Keratinocyte (primary cell): ENCODE results near the gene TMED5. TPM values are rescaled to one million over a fixed set of nuclear protein-coding genes. Genes with fewer than 3 reads are reported as not detected.

Experiments
- DNase-seq: peaks from one replicate; pipeline ENCODE4 v3.0.0-alpha.2; 2011; ENCODE audit warnings: low read depth, missing footprints, low spot score
- FAIRE-seq: peaks from 2 replicates; lab custom pipeline; 2011; peaks lifted over from hg19 to GRCh38; lab: Jason Lieb, UNC
- H2AFZ ChIP-seq: 2 replicates; pipeline ENCODE4 v1.6.0; 2012; ENCODE audit warnings: low read length, control low read depth, inconsistent platforms; ENCODE audit not compliant: control insufficient read depth
- H3K27ac ChIP-seq: 2 replicates; pipeline ENCODE4 v1.5.1; 2011; ENCODE audit warnings: low read length; ENCODE audit not compliant: control insufficient read depth, insufficient read depth
- H3K27me3 ChIP-seq: 3 replicates; pipeline ENCODE4 v1.6.0; 2011; ENCODE audit warnings: low read length; ENCODE audit not compliant: control insufficient read depth, insufficient read depth; ENCODE audit errors: extremely low read depth
- H3K36me3 ChIP-seq, 2 experiments: 2 replicates in 1 of 2; 3 replicates in 1 of 2; pipeline ENCODE4 v1.5.1; 2011; ENCODE audit warnings: low read length in 2 of 2, mild to moderate bottlenecking in 1 of 2; ENCODE audit not compliant: control insufficient read depth in 2 of 2, insufficient read depth in 2 of 2; ENCODE audit errors: extremely low read depth in 1 of 2
- H3K4me1 ChIP-seq: 3 replicates; pipeline ENCODE4 v1.5.1; 2011; ENCODE audit warnings: low read length; ENCODE audit not compliant: control insufficient read depth, insufficient read depth; ENCODE audit errors: extremely low read depth
- H3K4me2 ChIP-seq: 3 replicates; pipeline ENCODE4 v1.6.0; 2011; ENCODE audit warnings: low read depth, low read length; ENCODE audit not compliant: control insufficient read depth, insufficient read depth; ENCODE audit errors: extremely low read depth
- H3K4me3 ChIP-seq, 3 experiments: fragments of 200-600 bp in 1 of 3; sonication (generic) in 1 of 3; 2 replicates in 2 of 3; 3 replicates in 1 of 3; pipeline ENCODE4 v1.5.1; 2011 to 2016; ENCODE audit warnings: low read length in 3 of 3, mild to moderate bottlenecking in 3 of 3, control low read depth in 2 of 3, inconsistent platforms in 1 of 3, low read depth in 1 of 3, mixed read lengths in 1 of 3, mixed run types in 1 of 3, moderate library complexity in 1 of 3; ENCODE audit not compliant: control insufficient read depth in 2 of 3, insufficient read depth in 2 of 3; ENCODE audit errors: extremely low read depth in 1 of 3
- H3K79me2 ChIP-seq: 2 replicates; pipeline ENCODE4 v1.6.0; 2012; ENCODE audit warnings: low read length; ENCODE audit not compliant: control insufficient read depth, insufficient read depth
- H3K9ac ChIP-seq: 3 replicates; pipeline ENCODE4 v1.6.0; 2011; ENCODE audit warnings: low read length; ENCODE audit not compliant: control insufficient read depth, insufficient read depth; ENCODE audit errors: extremely low read depth
- H3K9me1 ChIP-seq: 3 replicates; pipeline ENCODE4 v1.6.0; 2011; ENCODE audit warnings: low read length; ENCODE audit not compliant: control insufficient read depth, insufficient read depth; ENCODE audit errors: extremely low read depth
- H3K9me3 ChIP-seq: 2 replicates; pipeline ENCODE4 v1.5.1; 2012; ENCODE audit warnings: low read depth, low read length; ENCODE audit not compliant: control insufficient read depth
- H4K20me1 ChIP-seq: 3 replicates; pipeline ENCODE4 v1.6.0; 2011; ENCODE audit warnings: low read length; ENCODE audit not compliant: control insufficient read depth, insufficient read depth; ENCODE audit errors: extremely low read depth
- EZH2 ChIP-seq: IDR thresholded peaks from one replicate; pipeline ENCODE4 v1.6.1; 2012; ENCODE audit warnings: inconsistent platforms, mild to moderate bottlenecking, low read length, moderate library complexity
- dilution Hi-C: fragments of 300-500 bp; cut with MboI; formaldehyde crosslinking; loops from one replicate; pipeline ENCODE4 v1.7.0; 2020; ENCODE audit warnings: low sequenced_read_pairs; ENCODE audit not compliant: extremely low pct_ligation_motif_present
- polyA plus RNA-seq, 5 experiments: library from polyadenylated mRNA; depleted of rRNA in 3 of 5; stranded (reverse) in 3 of 5; stranded (forward) in 1 of 5; unstranded in 1 of 5; fragments of >200 nt; gene quantifications; 1 replicate in 1 of 5; 2 replicates in 3 of 5; 3 replicates in 1 of 5; pipeline versions ENCODE4 v1.2.1 to v1.2.3, GENCODE V29; 2011 to 2012; ENCODE audit warnings: missing spikeins in 2 of 5, low read depth in 1 of 5, low replicate concordance in 1 of 5
- TF ChIP-seq, protein P1 (sequence below), 3 experiments: IDR thresholded peaks in 1 of 3; conservative IDR thresholded peaks in 1 of 3; optimal IDR thresholded peaks in 1 of 3; 2 replicates in 2 of 3; 3 replicates in 1 of 3; pipeline versions ENCODE3 to v1.5.1; 2011; ENCODE audit warnings: low read length in 3 of 3, mild to moderate bottlenecking in 3 of 3, moderate library complexity in 2 of 3, control low read depth in 1 of 3, inconsistent platforms in 1 of 3; ENCODE audit not compliant: insufficient read depth in 2 of 3; ENCODE audit errors: extremely low read depth in 1 of 3

The TMED5 gene
- polyA plus RNA-seq, 1 donor (not counting 4 experiments of a cell fraction or from before 2014, with no cell fraction given) = 55.4 TPM

DNA sequence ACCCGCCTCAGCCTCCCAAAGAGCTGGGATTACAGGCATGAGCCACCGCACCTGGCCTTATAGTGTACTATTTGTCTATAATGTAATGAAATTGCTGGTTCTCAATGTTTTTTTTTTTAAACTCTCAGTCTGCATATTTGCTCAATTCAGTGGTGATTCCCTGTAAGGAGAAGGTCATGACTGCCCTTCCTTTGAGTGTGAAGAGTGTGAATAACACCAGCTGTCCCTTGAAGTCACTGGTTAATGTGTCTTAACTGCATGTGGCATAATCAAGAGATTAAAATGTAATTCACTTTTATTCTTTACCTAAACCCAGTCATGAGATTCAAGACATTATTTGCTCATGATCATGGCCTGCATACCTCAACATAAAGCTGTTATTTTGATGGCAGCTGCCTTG, 70.6 kb downstream of the TMED5 start:
- Histone ChIP-seq H3K9ac (no peak overlapping the region), H3K27ac (no peak overlapping the region), H3K9me1 (no peaks in the 10 kb centered on the region), H3K27me3 (no peaks in the 10 kb centered on the region), H3K9me3 (no peaks in the 10 kb centered on the region), H2AFZ (no peak overlapping the region), H3K4me1 (no peaks in the 10 kb centered on the region), H3K4me2 (no peak overlapping the region), H3K4me3 (no peak overlapping the region), H3K36me3 (no peaks in the 10 kb centered on the region), H4K20me1 (peaks cover 2% of the 10 kb centered on the region), H3K79me2 (peaks cover 56% of the 10 kb centered on the region)
- FAIRE-seq (no peak), DNase-seq (no peak)
- no peak for TF ChIP-seq EZH2
- TF ChIP-seq, protein P1, sequence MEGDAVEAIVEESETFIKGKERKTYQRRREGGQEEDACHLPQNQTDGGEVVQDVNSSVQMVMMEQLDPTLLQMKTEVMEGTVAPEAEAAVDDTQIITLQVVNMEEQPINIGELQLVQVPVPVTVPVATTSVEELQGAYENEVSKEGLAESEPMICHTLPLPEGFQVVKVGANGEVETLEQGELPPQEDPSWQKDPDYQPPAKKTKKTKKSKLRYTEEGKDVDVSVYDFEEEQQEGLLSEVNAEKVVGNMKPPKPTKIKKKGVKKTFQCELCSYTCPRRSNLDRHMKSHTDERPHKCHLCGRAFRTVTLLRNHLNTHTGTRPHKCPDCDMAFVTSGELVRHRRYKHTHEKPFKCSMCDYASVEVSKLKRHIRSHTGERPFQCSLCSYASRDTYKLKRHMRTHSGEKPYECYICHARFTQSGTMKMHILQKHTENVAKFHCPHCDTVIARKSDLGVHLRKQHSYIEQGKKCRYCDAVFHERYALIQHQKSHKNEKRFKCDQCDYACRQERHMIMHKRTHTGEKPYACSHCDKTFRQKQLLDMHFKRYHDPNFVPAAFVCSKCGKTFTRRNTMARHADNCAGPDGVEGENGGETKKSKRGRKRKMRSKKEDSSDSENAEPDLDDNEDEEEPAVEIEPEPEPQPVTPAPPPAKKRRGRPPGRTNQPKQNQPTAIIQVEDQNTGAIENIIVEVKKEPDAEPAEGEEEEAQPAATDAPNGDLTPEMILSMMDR (optimal IDR thresholded peaks at IDR 0.05 in 1 of 3, IDR thresholded peaks at IDR 0.05 in 1 of 3, conservative IDR thresholded peaks at IDR 0.05 in 1 of 3; ENCODE audit: extremely low read depth in 1 of 3, insufficient read depth in 2 of 3, low read length in 3 of 3) = no peak
- dilution Hi-C loops = no loop called here

DNA sequence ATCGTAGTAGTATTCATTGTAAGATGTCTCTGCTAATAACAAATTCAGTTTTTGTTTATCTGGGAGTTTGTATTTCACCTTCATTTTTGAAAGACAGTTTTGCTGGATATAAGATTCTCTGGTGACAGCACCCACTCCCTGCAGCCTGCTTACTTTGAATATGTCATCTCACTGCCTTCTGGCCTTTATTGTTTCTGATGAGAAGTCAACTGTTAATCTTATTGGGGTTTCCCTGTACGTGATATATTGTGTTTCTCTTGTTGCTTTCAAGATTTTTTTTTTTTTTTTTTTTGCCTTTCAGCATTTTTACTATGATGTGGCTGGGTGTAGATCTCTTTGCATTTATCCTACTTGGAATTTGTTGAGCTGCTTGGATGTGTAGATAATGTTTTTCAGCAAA, 71.9 kb downstream of the TMED5 start:
- TF ChIP-seq, protein P1 (optimal IDR thresholded peaks at IDR 0.05 in 1 of 3, IDR thresholded peaks at IDR 0.05 in 1 of 3, conservative IDR thresholded peaks at IDR 0.05 in 1 of 3; ENCODE audit: extremely low read depth in 1 of 3, insufficient read depth in 2 of 3, low read length in 3 of 3) = no peak
- no peak for TF ChIP-seq EZH2
- H3K27ac ChIP-seq = no peak overlapping the region
- H3K9me3 ChIP-seq = no peaks in the 10 kb centered on the region
- H3K4me1 ChIP-seq = no peaks in the 10 kb centered on the region
- peaks cover 63% of the 10 kb centered on the region for H3K79me2 ChIP-seq
- no peaks in the 10 kb centered on the region for H3K36me3 ChIP-seq
- no peak overlapping the region for H3K9ac ChIP-seq
- dilution Hi-C loops = no loop called here
- no peaks in the 10 kb centered on the region for H3K9me1 ChIP-seq
- FAIRE-seq = no peak
- no peaks in the 10 kb centered on the region for H3K27me3 ChIP-seq
- H3K4me2 ChIP-seq = no peak overlapping the region
- peaks cover 2% of the 10 kb centered on the region for H4K20me1 ChIP-seq
- no peak for DNase-seq
- no peak overlapping the region for H3K4me3 ChIP-seq
- no peak overlapping the region for H2AFZ ChIP-seq
